ENCODE measurements around the gene RIMS4.

Gene RIMS4

GRCh38 chr20:44810391-44811149 is at the start of gene RIMS4:
Gene RIMS4 (minus strand): TSS chr20:44810546. CDS start chr20:44810271, 275 bp downstream.
- DNase-seq: no peak

- DNase-seq: no peak
Measured at GRCh38 chr20:44858606-44859360, 48.4 kb upstream of the RIMS4 start.

GRCh38 chr20:44856856-44857448 is 46.6 kb upstream of the RIMS4 start:
- DNase-seq: no peak

- no peak for DNase-seq
Measured at GRCh38 chr20:44856442-44856841, 46.1 kb upstream of the RIMS4 start.

GRCh38 chr20:44851545-44851944 is 41.2 kb upstream of the RIMS4 start:
- DNase-seq: no peak

GRCh38 chr20:44850837-44851236 is 40.5 kb upstream of the RIMS4 start:
- no peak for DNase-seq

GRCh38 chr20:44850272-44850671 is 39.9 kb upstream of the RIMS4 start:
- DNase-seq: no peak

- DNase-seq: no peak
Measured at GRCh38 chr20:44849703-44850102, 39.4 kb upstream of the RIMS4 start.

GRCh38 chr20:44848254-44849015 is 38.1 kb upstream of the RIMS4 start:
- DNase-seq: no peak

GRCh38 chr20:44843876-44844275 is 33.5 kb upstream of the RIMS4 start:
- DNase-seq: no peak

- DNase-seq: no peak
Measured at GRCh38 chr20:44841955-44842354, 31.6 kb upstream of the RIMS4 start.

GRCh38 chr20:44840826-44841225 is 30.5 kb upstream of the RIMS4 start:
- DNase-seq: no peak

- no peak for DNase-seq
Measured at GRCh38 chr20:44839481-44839880, 29.1 kb upstream of the RIMS4 start.

GRCh38 chr20:44838521-44838920 is 28.2 kb upstream of the RIMS4 start:
- no peak for DNase-seq

GRCh38 chr20:44837946-44838345 is 27.6 kb upstream of the RIMS4 start:
- no peak for DNase-seq

- no peak for DNase-seq
Measured at GRCh38 chr20:44836601-44837120, 26.3 kb upstream of the RIMS4 start.

GRCh38 chr20:44835661-44836221 is 25.4 kb upstream of the RIMS4 start:
- DNase-seq: no peak

- no peak for DNase-seq
Measured at GRCh38 chr20:44835116-44835515, 24.8 kb upstream of the RIMS4 start.

- DNase-seq: no peak
Measured at GRCh38 chr20:44834693-44835092, 24.3 kb upstream of the RIMS4 start.

GRCh38 chr20:44833437-44833836 is 23.1 kb upstream of the RIMS4 start:
- no peak for DNase-seq

- DNase-seq: peak; percentile 4
Measured at GRCh38 chr20:44832724-44833123, 22.4 kb upstream of the RIMS4 start.

- DNase-seq: no peak
Measured at GRCh38 chr20:44830995-44831394, 20.6 kb upstream of the RIMS4 start.

GRCh38 chr20:44830523-44830922 is 20.2 kb upstream of the RIMS4 start:
- DNase-seq: no peak
